GM12872 (cell line): ENCODE data around the gene BHLHA15.

Experiments
- TF ChIP-seq, protein P1 (sequence below): IDR thresholded peaks from 3 replicates; pipeline ENCODE4 v1.5.1; 2011; ENCODE audit warnings: low read depth, mild to moderate bottlenecking, low read length, moderate library complexity; ENCODE audit not compliant: insufficient read depth

Gene BHLHA15

GRCh38 chr7:98244871-98245270 lies 33.6 kb downstream of the BHLHA15 start:
- TF ChIP-seq, protein P1, sequence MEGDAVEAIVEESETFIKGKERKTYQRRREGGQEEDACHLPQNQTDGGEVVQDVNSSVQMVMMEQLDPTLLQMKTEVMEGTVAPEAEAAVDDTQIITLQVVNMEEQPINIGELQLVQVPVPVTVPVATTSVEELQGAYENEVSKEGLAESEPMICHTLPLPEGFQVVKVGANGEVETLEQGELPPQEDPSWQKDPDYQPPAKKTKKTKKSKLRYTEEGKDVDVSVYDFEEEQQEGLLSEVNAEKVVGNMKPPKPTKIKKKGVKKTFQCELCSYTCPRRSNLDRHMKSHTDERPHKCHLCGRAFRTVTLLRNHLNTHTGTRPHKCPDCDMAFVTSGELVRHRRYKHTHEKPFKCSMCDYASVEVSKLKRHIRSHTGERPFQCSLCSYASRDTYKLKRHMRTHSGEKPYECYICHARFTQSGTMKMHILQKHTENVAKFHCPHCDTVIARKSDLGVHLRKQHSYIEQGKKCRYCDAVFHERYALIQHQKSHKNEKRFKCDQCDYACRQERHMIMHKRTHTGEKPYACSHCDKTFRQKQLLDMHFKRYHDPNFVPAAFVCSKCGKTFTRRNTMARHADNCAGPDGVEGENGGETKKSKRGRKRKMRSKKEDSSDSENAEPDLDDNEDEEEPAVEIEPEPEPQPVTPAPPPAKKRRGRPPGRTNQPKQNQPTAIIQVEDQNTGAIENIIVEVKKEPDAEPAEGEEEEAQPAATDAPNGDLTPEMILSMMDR = no peak

- TF ChIP-seq, protein P1 = no peak
Measured at GRCh38 chr7:98248156-98248555, 36.9 kb downstream of the BHLHA15 start.

DNA sequence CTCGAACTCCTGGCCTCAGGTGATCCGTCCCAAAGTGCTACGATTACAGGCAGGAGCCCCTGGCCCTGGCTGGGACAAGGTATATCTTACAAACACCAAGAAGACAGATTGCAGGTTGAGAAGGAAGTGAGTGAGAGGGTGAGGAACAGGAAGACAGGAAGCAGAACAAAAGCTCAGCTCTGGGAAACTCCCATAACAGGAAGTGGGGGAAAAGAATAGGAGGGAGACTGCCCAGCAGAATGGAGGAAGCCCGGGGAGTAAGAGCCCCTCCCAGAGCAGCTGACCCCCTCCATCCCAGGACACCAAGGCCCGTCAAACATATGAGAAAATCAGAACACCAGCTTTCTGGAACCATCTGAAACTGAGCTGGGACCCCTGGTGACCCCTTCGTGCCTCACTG lies 37.9 kb downstream of the BHLHA15 start:
- TF ChIP-seq, protein P1 = no peak

- TF ChIP-seq, protein P1 = no peak
Measured at GRCh38 chr7:98250789-98251188, 39.5 kb downstream of the BHLHA15 start.

DNA sequence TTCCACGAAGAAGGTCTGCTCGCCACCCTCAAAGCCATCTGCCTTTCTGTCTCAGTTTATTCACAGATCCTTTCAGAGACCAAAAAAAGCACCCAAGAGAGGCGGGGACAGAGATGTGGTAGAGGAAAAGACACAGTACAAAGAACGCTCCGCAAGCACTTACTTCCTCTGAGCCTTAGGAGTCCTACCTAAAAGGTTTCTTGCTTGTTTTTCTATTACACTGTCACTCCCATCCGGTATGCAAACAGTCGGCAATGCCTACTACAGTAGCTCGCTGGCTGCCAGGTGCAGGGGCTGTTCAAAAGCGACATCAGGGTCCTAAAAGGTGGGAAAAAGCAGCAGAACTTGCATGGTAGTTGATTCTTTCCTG lies 40.0 kb downstream of the BHLHA15 start:
- TF ChIP-seq, protein P1 = no peak

DNA sequence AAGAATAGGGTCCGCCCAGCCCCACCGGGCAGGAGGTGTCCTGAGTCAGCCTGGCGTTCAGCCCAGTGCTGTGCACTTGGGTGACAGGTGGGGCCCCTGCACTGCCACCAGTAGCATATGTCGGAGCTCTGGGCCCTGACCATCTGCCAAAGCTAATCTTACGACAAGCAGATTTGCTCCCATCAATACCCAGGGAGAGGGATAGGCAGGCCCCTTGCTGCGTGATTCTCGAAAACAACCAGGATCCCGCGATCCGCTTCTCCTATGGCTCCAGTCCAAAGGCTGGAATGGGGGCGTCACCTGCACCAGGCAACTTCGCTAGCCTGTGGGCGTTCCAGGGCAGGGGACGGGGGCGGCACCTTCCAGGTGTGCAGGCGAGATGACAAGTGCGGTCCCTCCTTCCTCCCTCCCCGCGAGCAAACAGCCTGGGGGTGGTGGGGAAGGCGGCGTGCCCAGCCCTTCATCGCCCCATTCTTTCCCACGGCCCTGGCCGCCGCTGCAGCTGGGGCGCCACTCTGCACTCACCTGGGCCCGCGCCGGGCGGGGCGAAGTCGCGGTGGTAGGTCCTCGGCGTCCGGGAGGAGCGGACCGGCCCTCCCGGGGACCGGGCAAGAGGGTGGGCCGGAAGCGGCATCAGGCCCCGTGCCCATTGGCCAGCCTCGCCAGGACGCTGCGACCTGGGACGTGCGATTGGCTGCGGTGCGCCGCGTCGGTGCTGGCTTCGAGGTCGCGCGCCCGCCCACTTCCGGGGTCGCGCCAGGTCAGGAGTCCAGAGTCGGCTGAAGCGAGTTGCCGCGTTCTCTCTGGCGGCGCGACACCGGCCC lies 40.6 kb downstream of the BHLHA15 start, which contains the start of gene TECPR1:
Gene TECPR1, minus strand, starts transcription at position 632 of the 824 bp plus-strand sequence. CDS start 6,086 bp downstream, outside the sequence.
- TF ChIP-seq, protein P1 = no peak

GRCh38 chr7:98252425-98253054 lies 41.3 kb downstream of the BHLHA15 start:
- TF ChIP-seq, protein P1 = no peak
